ENCODE data around the gene HPS1. TPM values are rescaled to one million over a fixed set of nuclear protein-coding genes. Genes with fewer than 3 reads are reported as not detected.

Gene HPS1
- total RNA-seq, 2 experiments from 2014 or later: 53.2 to 68.7 TPM

- H3K9me2 ChIP-seq (ENCODE audit: insufficient read depth, low read length): no peaks in the 10 kb centered on the region
- H3K27ac ChIP-seq (ENCODE audit: low read depth, low read length, poor library complexity, severe bottlenecking): no peak overlapping the region
- no peaks in the 10 kb centered on the region for H3K79me2 ChIP-seq (ENCODE audit: insufficient read depth, low read depth, low read length)
- H3K4me1 ChIP-seq (ENCODE audit: insufficient read depth, low read length, poor library complexity, severe bottlenecking): no peaks in the 10 kb centered on the region
- intact Hi-C loops (cut with micrococcal nuclease; ENCODE audit: unreplicated experiment): no loop called here
- DNase-seq (ENCODE audit: low spot score): no peak
- no peak for TF ChIP-seq EZH2phosphoT487 (IDR thresholded peaks at IDR 0.05; ENCODE audit: borderline replicate concordance, low read depth, low read length)
- TF ChIP-seq, protein P1, sequence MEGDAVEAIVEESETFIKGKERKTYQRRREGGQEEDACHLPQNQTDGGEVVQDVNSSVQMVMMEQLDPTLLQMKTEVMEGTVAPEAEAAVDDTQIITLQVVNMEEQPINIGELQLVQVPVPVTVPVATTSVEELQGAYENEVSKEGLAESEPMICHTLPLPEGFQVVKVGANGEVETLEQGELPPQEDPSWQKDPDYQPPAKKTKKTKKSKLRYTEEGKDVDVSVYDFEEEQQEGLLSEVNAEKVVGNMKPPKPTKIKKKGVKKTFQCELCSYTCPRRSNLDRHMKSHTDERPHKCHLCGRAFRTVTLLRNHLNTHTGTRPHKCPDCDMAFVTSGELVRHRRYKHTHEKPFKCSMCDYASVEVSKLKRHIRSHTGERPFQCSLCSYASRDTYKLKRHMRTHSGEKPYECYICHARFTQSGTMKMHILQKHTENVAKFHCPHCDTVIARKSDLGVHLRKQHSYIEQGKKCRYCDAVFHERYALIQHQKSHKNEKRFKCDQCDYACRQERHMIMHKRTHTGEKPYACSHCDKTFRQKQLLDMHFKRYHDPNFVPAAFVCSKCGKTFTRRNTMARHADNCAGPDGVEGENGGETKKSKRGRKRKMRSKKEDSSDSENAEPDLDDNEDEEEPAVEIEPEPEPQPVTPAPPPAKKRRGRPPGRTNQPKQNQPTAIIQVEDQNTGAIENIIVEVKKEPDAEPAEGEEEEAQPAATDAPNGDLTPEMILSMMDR (conservative IDR thresholded peaks at IDR 0.05; ENCODE audit: low read length): no peak
- H3K36me3 ChIP-seq (ENCODE audit: insufficient read depth, low read length): no peaks in the 10 kb centered on the region
- no peak overlapping the region for H2AFZ ChIP-seq (ENCODE audit: low read length)
- no peak overlapping the region for H3K4me2 ChIP-seq (ENCODE audit: low read length)
- H4K20me1 ChIP-seq (ENCODE audit: insufficient read depth, low read length): no peaks in the 10 kb centered on the region
- H3K9me3 ChIP-seq (ENCODE audit: low read length): no peaks in the 10 kb centered on the region
- BruUV-seq (replicated peaks): no TSS peak
- no peak overlapping the region for H3K4me3 ChIP-seq (ENCODE audit: low read depth, low read length, poor library complexity, severe bottlenecking)
- ChIA-PET CTCF (ENCODE audit: unreplicated experiment) (no interaction called here), POLR2A (no interaction called here)
Measured at GRCh38 chr10:98407744-98408241, 38.9 kb downstream of the HPS1 start.

GRCh38 chr10:98407017-98407743 is 39.6 kb downstream of the HPS1 start:
- DNase-seq (ENCODE audit: low spot score): no peak
- H3K27ac ChIP-seq (ENCODE audit: low read depth, low read length, poor library complexity, severe bottlenecking): no peak overlapping the region
- H3K4me2 ChIP-seq (ENCODE audit: low read length): no peak overlapping the region
- no peak overlapping the region for H3K4me3 ChIP-seq (ENCODE audit: low read depth, low read length, poor library complexity, severe bottlenecking)
- no TSS peak for BruUV-seq (replicated peaks)
- TF ChIP-seq EZH2phosphoT487 (IDR thresholded peaks at IDR 0.05; ENCODE audit: borderline replicate concordance, low read depth, low read length): no peak
- TF ChIP-seq, protein P1 (conservative IDR thresholded peaks at IDR 0.05; ENCODE audit: low read length): no peak
- no peaks in the 10 kb centered on the region for H3K36me3 ChIP-seq (ENCODE audit: insufficient read depth, low read length)
- no peaks in the 10 kb centered on the region for H3K9me3 ChIP-seq (ENCODE audit: low read length)
- no peaks in the 10 kb centered on the region for H3K79me2 ChIP-seq (ENCODE audit: insufficient read depth, low read depth, low read length)
- POLR2A ChIA-PET: interaction anchor here (0.6 kb wide), 1 partner anchor 18 kb away, joined by 3 read pairs; no protein-coding TSS in a partner anchor
- H4K20me1 ChIP-seq (ENCODE audit: insufficient read depth, low read length): no peaks in the 10 kb centered on the region
- no peaks in the 10 kb centered on the region for H3K9me2 ChIP-seq (ENCODE audit: insufficient read depth, low read length)
- H3K4me1 ChIP-seq (ENCODE audit: insufficient read depth, low read length, poor library complexity, severe bottlenecking): no peaks in the 10 kb centered on the region
- intact Hi-C loops (cut with micrococcal nuclease; ENCODE audit: unreplicated experiment): no loop called here
- CTCF ChIA-PET (ENCODE audit: unreplicated experiment): no interaction called here
- H2AFZ ChIP-seq (ENCODE audit: low read length): no peak overlapping the region

DNA sequence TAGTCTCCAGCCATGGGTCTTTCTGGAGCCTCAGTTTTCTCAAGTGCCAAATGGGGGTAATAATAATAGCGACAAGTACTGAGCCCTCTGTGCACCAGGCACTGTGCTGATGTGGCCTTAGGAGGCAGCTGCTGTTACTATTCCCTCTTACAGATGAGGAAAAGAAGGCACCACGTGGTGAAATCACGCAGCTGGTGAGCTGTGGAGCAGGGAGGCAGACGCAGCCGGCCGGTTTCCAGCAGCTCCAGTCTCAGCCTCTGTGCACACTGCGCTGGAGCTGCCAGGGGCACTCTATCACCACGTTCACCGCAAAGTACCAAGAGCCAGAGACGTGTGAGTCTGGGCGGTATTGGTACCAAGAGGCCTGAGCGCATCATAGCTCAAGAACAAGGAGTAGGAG is 41.3 kb downstream of the HPS1 start:
- no peak for TF ChIP-seq EZH2phosphoT487 (IDR thresholded peaks at IDR 0.05; ENCODE audit: borderline replicate concordance, low read depth, low read length)
- TF ChIP-seq, protein P1 (conservative IDR thresholded peaks at IDR 0.05; ENCODE audit: low read length): no peak
- CTCF ChIA-PET (ENCODE audit: unreplicated experiment): no interaction called here
- POLR2A ChIA-PET: no interaction called here
- Histone ChIP-seq H2AFZ (ENCODE audit: low read length) (no peak overlapping the region), H3K4me3 (ENCODE audit: low read depth, low read length, poor library complexity, severe bottlenecking) (no peak overlapping the region), H3K4me1 (ENCODE audit: insufficient read depth, low read length, poor library complexity, severe bottlenecking) (no peaks in the 10 kb centered on the region), H3K4me2 (ENCODE audit: low read length) (no peak overlapping the region), H3K36me3 (ENCODE audit: insufficient read depth, low read length) (no peaks in the 10 kb centered on the region), H3K9me2 (ENCODE audit: insufficient read depth, low read length) (no peaks in the 10 kb centered on the region), H3K79me2 (ENCODE audit: insufficient read depth, low read depth, low read length) (no peaks in the 10 kb centered on the region), H3K9me3 (ENCODE audit: low read length) (no peaks in the 10 kb centered on the region), H4K20me1 (ENCODE audit: insufficient read depth, low read length) (no peaks in the 10 kb centered on the region), H3K27ac (ENCODE audit: low read depth, low read length, poor library complexity, severe bottlenecking) (no peak overlapping the region)
- intact Hi-C loops (cut with micrococcal nuclease; ENCODE audit: unreplicated experiment): no loop called here
- no peak for DNase-seq (ENCODE audit: low spot score)
- no TSS peak for BruUV-seq (replicated peaks)

All from OCI-LY7 (cell line).